ENCODE measurements around the gene ASPG.

GRCh38 chr14:104107101-104107581 is 21.6 kb downstream of the ASPG start:
- TF ChIP-seq, protein P1, sequence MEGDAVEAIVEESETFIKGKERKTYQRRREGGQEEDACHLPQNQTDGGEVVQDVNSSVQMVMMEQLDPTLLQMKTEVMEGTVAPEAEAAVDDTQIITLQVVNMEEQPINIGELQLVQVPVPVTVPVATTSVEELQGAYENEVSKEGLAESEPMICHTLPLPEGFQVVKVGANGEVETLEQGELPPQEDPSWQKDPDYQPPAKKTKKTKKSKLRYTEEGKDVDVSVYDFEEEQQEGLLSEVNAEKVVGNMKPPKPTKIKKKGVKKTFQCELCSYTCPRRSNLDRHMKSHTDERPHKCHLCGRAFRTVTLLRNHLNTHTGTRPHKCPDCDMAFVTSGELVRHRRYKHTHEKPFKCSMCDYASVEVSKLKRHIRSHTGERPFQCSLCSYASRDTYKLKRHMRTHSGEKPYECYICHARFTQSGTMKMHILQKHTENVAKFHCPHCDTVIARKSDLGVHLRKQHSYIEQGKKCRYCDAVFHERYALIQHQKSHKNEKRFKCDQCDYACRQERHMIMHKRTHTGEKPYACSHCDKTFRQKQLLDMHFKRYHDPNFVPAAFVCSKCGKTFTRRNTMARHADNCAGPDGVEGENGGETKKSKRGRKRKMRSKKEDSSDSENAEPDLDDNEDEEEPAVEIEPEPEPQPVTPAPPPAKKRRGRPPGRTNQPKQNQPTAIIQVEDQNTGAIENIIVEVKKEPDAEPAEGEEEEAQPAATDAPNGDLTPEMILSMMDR (conservative IDR thresholded peaks at IDR 0.05) = no peak
- no peak for TF ChIP-seq ZFX (IDR thresholded peaks at IDR 0.05)

All from C4-2B (cell line).